H9 (cell line): Measurements from ENCODE around the gene SMCO3. TPM values are rescaled to one million over a fixed set of nuclear protein-coding genes. Genes with fewer than 3 reads are reported as not detected.

Experiments used
- DNase-seq: peaks from one replicate; pipeline ENCODE4 v3.0.0-alpha.2; 2017
- H2AFZ ChIP-seq: one replicate; pipeline ENCODE4 v1.6.1; 2013; ENCODE audit warnings: mild to moderate bottlenecking, low read length, control low read depth, moderate library complexity
- H2AK5ac ChIP-seq: 2 replicates; pipeline ENCODE4 v1.6.1; 2013; ENCODE audit warnings: low read length, control low read depth, mixed read lengths; ENCODE audit not compliant: insufficient read length
- H2BK120ac ChIP-seq: one replicate; pipeline ENCODE4 v1.6.1; 2013; ENCODE audit warnings: low read depth, mild to moderate bottlenecking, low read length, control low read depth, inconsistent platforms; ENCODE audit not compliant: poor library complexity, severe bottlenecking
- H2BK12ac ChIP-seq: 2 replicates; pipeline ENCODE4 v1.6.1; 2013; ENCODE audit warnings: low read length, control low read depth, mixed read lengths, low read depth; ENCODE audit not compliant: insufficient read length
- H2BK15ac ChIP-seq: 2 replicates; pipeline ENCODE4 v1.6.1; 2013; ENCODE audit warnings: low read depth, low read length, control low read depth
- H2BK20ac ChIP-seq: one replicate; pipeline ENCODE4 v1.6.1; 2013; ENCODE audit warnings: low read depth, mild to moderate bottlenecking, low read length, control low read depth, inconsistent platforms; ENCODE audit not compliant: poor library complexity, severe bottlenecking
- H2BK5ac ChIP-seq: 2 replicates; pipeline ENCODE4 v1.6.1; 2013; ENCODE audit warnings: low read length, control low read depth, mixed read lengths; ENCODE audit not compliant: insufficient read length
- H3K14ac ChIP-seq: 2 replicates; pipeline ENCODE4 v1.6.1; 2013; ENCODE audit warnings: low read length, control low read depth; ENCODE audit not compliant: insufficient read depth
- H3K18ac ChIP-seq: 2 replicates; pipeline ENCODE4 v1.6.1; 2013; ENCODE audit warnings: low read depth, mild to moderate bottlenecking, mixed read lengths, low read length, control low read depth; ENCODE audit not compliant: insufficient read length
- H3K23ac ChIP-seq: 2 replicates; pipeline ENCODE4 v1.6.1; 2013; ENCODE audit warnings: low read length, control low read depth, mixed read lengths, low read depth; ENCODE audit not compliant: insufficient read length
- H3K23me2 ChIP-seq: 2 replicates; pipeline ENCODE4 v1.6.1; 2013; ENCODE audit warnings: low read depth, mild to moderate bottlenecking, mixed read lengths, low read length, control low read depth; ENCODE audit not compliant: insufficient read length, poor library complexity, severe bottlenecking
- H3K27ac ChIP-seq: 2 replicates; pipeline ENCODE4 v1.5.1; 2013; ENCODE audit warnings: low read length, control low read depth, mixed read lengths, low read depth; ENCODE audit not compliant: insufficient read length
- H3K27me3 ChIP-seq: 2 replicates; pipeline ENCODE4 v1.6.1; 2013; ENCODE audit warnings: low read length, control low read depth, inconsistent platforms; ENCODE audit not compliant: insufficient read depth
- H3K4ac ChIP-seq: 2 replicates; pipeline ENCODE4 v1.6.1; 2013; ENCODE audit warnings: low read depth, mild to moderate bottlenecking, control low read depth, inconsistent platforms, low read length, moderate library complexity
- H3K4me1 ChIP-seq: 2 replicates; pipeline ENCODE4 v1.6.1; 2013; ENCODE audit warnings: low read length, control low read depth, inconsistent platforms; ENCODE audit not compliant: insufficient read depth
- H3K4me2 ChIP-seq: 2 replicates; pipeline ENCODE4 v1.6.1; 2013; ENCODE audit warnings: low read length, control low read depth, mixed read lengths; ENCODE audit not compliant: insufficient read length, insufficient read depth
- H3K56ac ChIP-seq: 2 replicates; pipeline ENCODE4 v1.6.1; 2013; ENCODE audit warnings: low read depth, mild to moderate bottlenecking, mixed read lengths, low read length, control low read depth; ENCODE audit not compliant: insufficient read length
- H3K79me1 ChIP-seq: 2 replicates; pipeline ENCODE4 v1.6.1; 2013; ENCODE audit warnings: low read depth, mild to moderate bottlenecking, moderate library complexity, low read length, control low read depth, inconsistent platforms; ENCODE audit not compliant: insufficient read depth, poor library complexity, severe bottlenecking
- H3K79me2 ChIP-seq: 2 replicates; pipeline ENCODE4 v1.6.1; 2013; ENCODE audit warnings: low read length, control low read depth, inconsistent platforms; ENCODE audit not compliant: insufficient read depth
- H3K9ac ChIP-seq: 2 replicates; pipeline ENCODE4 v1.6.1; 2013; ENCODE audit warnings: low read length, control low read depth, mixed read lengths; ENCODE audit not compliant: insufficient read length; ENCODE audit errors: extremely low read depth
- H3K9me3 ChIP-seq: one replicate; pipeline ENCODE4 v1.6.1; 2013; ENCODE audit warnings: low read depth, low read length, inconsistent platforms; ENCODE audit not compliant: control insufficient read depth
- H3T11ph ChIP-seq: one replicate; pipeline ENCODE4 v1.6.1; 2013; ENCODE audit warnings: mild to moderate bottlenecking, low read length, control low read depth, inconsistent platforms
- H4K20me1 ChIP-seq: one replicate; pipeline ENCODE4 v1.6.1; 2013; ENCODE audit not compliant: control insufficient read depth, insufficient read length, insufficient read depth
- H4K5ac ChIP-seq: 2 replicates; pipeline ENCODE4 v1.6.1; 2013; ENCODE audit warnings: low read depth, mild to moderate bottlenecking, mixed read lengths, low read length, control low read depth; ENCODE audit not compliant: insufficient read length
- H4K8ac ChIP-seq: replicated peaks from 2 replicates; pipeline ENCODE4 v1.6.1; 2013; ENCODE audit warnings: low read length, control low read depth, mixed read lengths, low read depth; ENCODE audit not compliant: insufficient read length
- H4K91ac ChIP-seq: 2 replicates; pipeline ENCODE4 v1.6.1; 2013; ENCODE audit warnings: low read depth, mild to moderate bottlenecking, moderate library complexity, mixed read lengths, low read length, control low read depth; ENCODE audit not compliant: insufficient read length
- H3K27ac Mint-ChIP-seq, 3 experiments: 2 replicates in 2 of 3; 3 replicates in 1 of 3; pipeline ENCODE4 v1.8.0; 2020 to 2021; ENCODE audit warnings: mixed read lengths in 3 of 3, mild to moderate bottlenecking in 1 of 3, moderate library complexity in 1 of 3
- H3K27me3 Mint-ChIP-seq: 2 replicates; pipeline ENCODE4 v1.8.0; 2021; ENCODE audit warnings: low read depth, mild to moderate bottlenecking, moderate library complexity, mixed read lengths
- H3K36me3 Mint-ChIP-seq, 3 experiments: 2 replicates in 2 of 3; 3 replicates in 1 of 3; pipeline ENCODE4 v1.8.0; 2020 to 2021; ENCODE audit warnings: low read depth in 3 of 3, mixed read lengths in 3 of 3; ENCODE audit not compliant: insufficient read depth in 1 of 3
- H3K4me1 Mint-ChIP-seq, 2 experiments: 2 replicates each; pipeline ENCODE4 v1.8.0; 2020; ENCODE audit warnings: mixed read lengths in 2 of 2
- H3K4me3 Mint-ChIP-seq, 2 experiments: 2 replicates in 1 of 2; 3 replicates in 1 of 2; pipeline ENCODE4 v1.8.0; 2020 to 2021; ENCODE audit warnings: mild to moderate bottlenecking in 2 of 2, mixed read lengths in 2 of 2, moderate library complexity in 1 of 2
- H3K9me3 Mint-ChIP-seq, 2 experiments: 2 replicates in 1 of 2; 3 replicates in 1 of 2; pipeline ENCODE4 v1.8.0; 2020; ENCODE audit warnings: mild to moderate bottlenecking in 2 of 2, mixed read lengths in 2 of 2, moderate library complexity in 1 of 2
- CTCF ChIP-seq: fragments of 200-600 bp; sonication (generic); conservative IDR thresholded peaks from 3 replicates; pipeline ENCODE4 v1.8.0; 2021; ENCODE audit warnings: antibody characterized with exemption, mild to moderate bottlenecking
- WGBS: extraction: QIAGEN DNeasy Blood & Tissue Kit; methylation state at CpG from one replicate; pipeline ENCODE4 v1.1.7; 2013; ENCODE audit warnings: missing lambda C conversion rate, low lambda C conversion rate, mixed read lengths; ENCODE audit not compliant: insufficient read length; ENCODE audit errors: extremely low coverage; 5-methylcytosine and 5-hydroxymethylcytosine counted together
- total RNA-seq: library from RNA; stranded (reverse); gene quantifications from 2 replicates; pipeline ENCODE4 v1.2.1, GENCODE V29; 2021

The SMCO3 gene
- total RNA-seq, 1 experiment from 2014 or later: not detected

DNA sequence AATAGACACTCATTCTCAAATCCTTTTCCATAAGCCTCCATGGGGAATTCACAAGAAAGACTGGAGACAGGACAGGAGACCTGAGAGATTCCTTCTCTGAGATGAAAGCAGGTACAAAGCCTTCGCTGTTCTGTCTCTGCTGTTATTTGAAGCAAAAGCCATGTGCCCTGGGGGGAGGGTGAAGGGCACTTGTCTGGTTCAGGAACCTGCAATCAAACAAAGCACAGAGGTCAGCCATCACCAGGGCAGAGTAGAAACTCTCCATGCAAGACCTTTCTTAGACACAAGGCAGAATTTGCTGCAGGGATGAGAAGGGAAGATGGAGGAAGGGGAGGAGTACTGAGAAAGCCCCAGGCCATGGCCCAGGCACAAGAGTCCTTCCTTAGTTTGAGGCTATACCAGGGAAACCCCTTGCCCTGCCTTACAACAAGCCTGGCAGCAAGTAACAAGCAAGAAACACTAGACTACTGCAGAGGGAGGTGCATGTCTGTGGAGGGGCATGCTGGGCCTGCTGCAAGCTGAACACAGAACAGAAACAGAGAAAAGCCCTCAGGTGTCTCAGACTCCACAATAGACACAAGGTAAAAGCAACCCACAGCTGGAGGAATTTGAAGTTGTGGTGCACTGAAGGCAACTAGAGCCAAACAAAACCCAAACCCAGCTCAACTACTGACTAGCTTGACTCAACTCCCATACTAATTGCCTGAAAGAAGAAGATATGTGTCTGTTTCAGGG is 37.1 kb upstream of the SMCO3 start:
- Histone ChIP-seq H2BK12ac (no peak overlapping the region), H2BK20ac (no peak overlapping the region), H3K4ac (no peak overlapping the region), H3K27me3 (no peaks in the 10 kb centered on the region; the same call in 1 of the 2 replicates), H2BK15ac (no peak overlapping the region), H3K4me2 (no peak overlapping the region), H2BK5ac (no peak overlapping the region), H3K56ac (no peak overlapping the region), H3K79me2 (no peaks in the 10 kb centered on the region), H3K18ac (no peak overlapping the region), H3K79me1 (no peaks in the 10 kb centered on the region), H4K5ac (no peak overlapping the region), H2BK120ac (no peak overlapping the region), H3K14ac (no peak overlapping the region), H2AFZ (no peak overlapping the region), H3K9me3 (no peaks in the 10 kb centered on the region), H2AK5ac (no peak overlapping the region), H3K4me1 (peaks cover 2% of the 10 kb centered on the region; the same call in 1 of the 2 replicates), H3T11ph (no peak overlapping the region), H3K23me2 (no peaks in the 10 kb centered on the region), H4K20me1 (no peaks in the 10 kb centered on the region), H4K91ac (no peak overlapping the region), H4K8ac (no peak overlapping the region), H3K27ac (no peak overlapping the region), H3K9ac (no peak overlapping the region), H3K23ac (no peak overlapping the region)
- Mint-ChIP-seq H3K36me3 (no peaks in the 10 kb centered on the region), H3K9me3 (no peaks in the 10 kb centered on the region), H3K4me1 (peaks cover 16 to 20% of the 10 kb centered on the region in 2 experiments), H3K27ac (no peak overlapping the region), H3K4me3 (no peak overlapping the region), H3K27me3 (no peaks in the 10 kb centered on the region)
- no peak for TF ChIP-seq CTCF
- WGBS: no CpG with 5 or more reads among the region's 1 CpG
- no peak for DNase-seq
